K562 (cell line): ENCODE measurements around the gene C2orf69. TPM values are rescaled to one million over a fixed set of nuclear protein-coding genes. Genes with fewer than 3 reads are reported as not detected.
A peak's percentile ranks its signal among the peaks of the same experiment; 100 is the strongest.

Experiments used
- ARID3B ChIP-seq: fragments of 250-450 bp; sonication (Bioruptor Pico); IDR thresholded peaks from 2 replicates; pipeline ENCODE4 v1.4.0; 2020; ENCODE audit warnings: borderline replicate concordance
- CCAR2 ChIP-seq: fragments of 200-400 bp; formaldehyde crosslinking; IDR thresholded peaks from 2 replicates; pipeline ENCODE4 v1.6.1; 2017; ENCODE audit warnings: mild to moderate bottlenecking, low read depth, low read length
- CXXC5 ChIP-seq: fragments of 250-450 bp; sonication (Bioruptor Pico); IDR thresholded peaks from 2 replicates; pipeline ENCODE4 v1.8.0; 2022; ENCODE audit warnings: inconsistent platforms, mild to moderate bottlenecking, moderate library complexity
- HEY1 ChIP-seq: fragments of 250-450 bp; sonication (Bioruptor Pico); IDR thresholded peaks from 2 replicates; pipeline ENCODE4 v1.5.0; 2020; ENCODE audit warnings: mild to moderate bottlenecking, moderate library complexity, borderline replicate concordance
- HSF4 ChIP-seq: fragments of 250-450 bp; sonication (Bioruptor Pico); IDR thresholded peaks from 2 replicates; pipeline ENCODE4 v2.1.2; 2022; ENCODE audit warnings: mild to moderate bottlenecking, moderate library complexity, borderline replicate concordance
- KDM1A ChIP-seq, 2 experiments: fragments of 450-650 bp; IDR thresholded peaks; 2 replicates each; pipeline ENCODE4 v1.6.1; 2016; ENCODE audit warnings: mild to moderate bottlenecking in 2 of 2
- L3MBTL2 ChIP-seq: fragments of 450-650 bp; IDR thresholded peaks from 2 replicates; pipeline ENCODE4 v1.6.1; 2016; ENCODE audit warnings: mild to moderate bottlenecking, moderate library complexity
- MIER1 ChIP-seq: fragments of 450-650 bp; IDR thresholded peaks from 2 replicates; pipeline ENCODE4 v1.6.1; 2016; ENCODE audit warnings: antibody characterized with exemption, mild to moderate bottlenecking, low read depth
- NBN ChIP-seq: fragments of 450-650 bp; IDR thresholded peaks from 2 replicates; pipeline ENCODE4 v1.6.1; 2016; ENCODE audit warnings: low read depth, mild to moderate bottlenecking
- NFIC ChIP-seq: fragments of 450-650 bp; IDR thresholded peaks from 2 replicates; pipeline ENCODE4 v1.6.1; 2017; ENCODE audit warnings: mild to moderate bottlenecking, inconsistent platforms
- NUFIP1 ChIP-seq: fragments of 450-650 bp; IDR thresholded peaks from 2 replicates; pipeline ENCODE4 v1.6.1; 2018; ENCODE audit not compliant: partially characterized antibody
- PPARD ChIP-seq: fragments of 250-450 bp; sonication (Bioruptor Pico); IDR thresholded peaks from 2 replicates; pipeline ENCODE4 v1.8.0; 2022; ENCODE audit warnings: inconsistent platforms, mild to moderate bottlenecking, moderate library complexity
- RFX7 ChIP-seq: fragments of 250-450 bp; sonication (Bioruptor Pico); IDR thresholded peaks from 2 replicates; pipeline ENCODE4 v1.5.1; 2021; ENCODE audit warnings: mild to moderate bottlenecking
- RHOXF2B ChIP-seq: fragments of 250-450 bp; sonication (Bioruptor Pico); conservative IDR thresholded peaks from 2 replicates; pipeline ENCODE4 v1.5.1; 2021
- SAP30 ChIP-seq: fragments of 200-600 bp; sonication (generic); IDR thresholded peaks from 2 replicates; pipeline ENCODE4 v1.6.1; 2012; ENCODE audit warnings: borderline replicate concordance, low read depth, mild to moderate bottlenecking, moderate library complexity, low read length, control low read depth, inconsistent platforms; ENCODE audit not compliant: insufficient read depth, poor library complexity, severe bottlenecking
- SMARCA5 ChIP-seq: fragments of 450-650 bp; IDR thresholded peaks from 2 replicates; pipeline ENCODE4 v1.6.1; 2016
- SPI1 ChIP-seq: IDR thresholded peaks from 2 replicates; pipeline ENCODE4 v1.6.1; 2011; ENCODE audit warnings: low read depth, low read length, control low read depth, borderline replicate concordance
- ZNF23 ChIP-seq: fragments of 250-450 bp; sonication (Bioruptor Pico); IDR thresholded peaks from 2 replicates; pipeline ENCODE4 v1.4.0; 2020; ENCODE audit warnings: mild to moderate bottlenecking
- ZNF57 ChIP-seq: fragments of 450-650 bp; formaldehyde crosslinking; IDR thresholded peaks from 2 replicates; pipeline ENCODE4 v1.4.0; 2020; ENCODE audit warnings: mild to moderate bottlenecking, moderate library complexity
- ZNF644 ChIP-seq: fragments of 200-800 bp; sonication (Bioruptor generic); IDR thresholded peaks from 2 replicates; pipeline ENCODE4 v1.6.1; 2016; ENCODE audit warnings: low read depth, missing genetic modification characterization, missing compliant biosample characterization
- polyA plus RNA-seq, 8 experiments: library from polyadenylated mRNA; depleted of rRNA in 4 of 8; stranded (reverse) in 5 of 8; unstranded in 3 of 8; fragments of >200 nt; fragmentation: Nextera tagmentation in 2 of 8; fragmentation: Illumina TruSeq in 1 of 8; extraction: Ambion mirVana in 2 of 8; extraction: Trizol in 1 of 8; gene quantifications; 2 replicates each; pipeline versions ENCODE4 v1.2.1 to v1.2.3, GENCODE V29; 2011 to 2014; ENCODE audit warnings: inconsistent platforms in 1 of 8, missing spikeins in 1 of 8
- total RNA-seq, 7 experiments: library from RNA; depleted of rRNA in 6 of 7; stranded (reverse); fragments of >200 nt in 6 of 7; fragmentation: Illumina TruSeq in 2 of 7; extraction: Trizol in 2 of 7; gene quantifications; 2 replicates each; pipeline versions ENCODE4 v1.2.1 to v1.2.3, GENCODE V29; 2011 to 2021; ENCODE audit warnings: low replicate concordance in 1 of 7
- TF ChIP-seq, protein P1 (sequence below), 3 experiments: fragments of 200-800 bp in 1 of 3; fragments of 250-450 bp in 1 of 3; fragments of 450-650 bp in 1 of 3; sonication (Bioruptor Pico) in 1 of 3; sonication (Bioruptor generic) in 1 of 3; formaldehyde crosslinking in 1 of 3; IDR thresholded peaks; 2 replicates each; pipeline versions ENCODE4 v1.6.1 to v1.8.0; 2016 to 2022; ENCODE audit warnings: mild to moderate bottlenecking in 2 of 3, missing genetic modification characterization in 2 of 3, missing compliant biosample characterization in 1 of 3, moderate library complexity in 1 of 3
- TF ChIP-seq, protein P2 (sequence below): fragments of 450-650 bp; IDR thresholded peaks from 2 replicates; pipeline ENCODE4 v1.6.1; 2016; ENCODE audit warnings: borderline replicate concordance

Gene C2orf69
- total and polyA plus RNA-seq, 9 of the 15 experiments (the other 6 are each of a cell fraction or from before 2014, with no cell fraction given): 3.4 to 9.8 (median 5.7) TPM

GRCh38 chr2:199955339-199956061 is 44.4 kb downstream of the C2orf69 start, which contains the start of the genes MAIP1 and TYW5 (continued):
- TF ChIP-seq NUFIP1: no peak
- peak; percentile 54; the same call in 1 of the 2 replicates for TF ChIP-seq NBN
- 0 out of 2 replicates have a peak, but pooled peaks have one; percentile 24 for TF ChIP-seq SMARCA5
- no peak for TF ChIP-seq ARID3B (CRISPR knock-in tag)
- TF ChIP-seq ZNF57: no peak
- TF ChIP-seq HEY1 (CRISPR knock-in tag): no peak
- peak; percentile 45 for TF ChIP-seq NFIC
- no peak for TF ChIP-seq RHOXF2B (CRISPR knock-in tag)
- no peak; the same call in 1 of the 2 replicates for TF ChIP-seq MIER1
- no peak for TF ChIP-seq RFX7 (CRISPR knock-in tag)
- TF ChIP-seq PPARD (CRISPR knock-in tag): no peak
- TF ChIP-seq L3MBTL2: peak; percentile 56; the same call in 1 of the 2 replicates
- TF ChIP-seq, protein P1, sequence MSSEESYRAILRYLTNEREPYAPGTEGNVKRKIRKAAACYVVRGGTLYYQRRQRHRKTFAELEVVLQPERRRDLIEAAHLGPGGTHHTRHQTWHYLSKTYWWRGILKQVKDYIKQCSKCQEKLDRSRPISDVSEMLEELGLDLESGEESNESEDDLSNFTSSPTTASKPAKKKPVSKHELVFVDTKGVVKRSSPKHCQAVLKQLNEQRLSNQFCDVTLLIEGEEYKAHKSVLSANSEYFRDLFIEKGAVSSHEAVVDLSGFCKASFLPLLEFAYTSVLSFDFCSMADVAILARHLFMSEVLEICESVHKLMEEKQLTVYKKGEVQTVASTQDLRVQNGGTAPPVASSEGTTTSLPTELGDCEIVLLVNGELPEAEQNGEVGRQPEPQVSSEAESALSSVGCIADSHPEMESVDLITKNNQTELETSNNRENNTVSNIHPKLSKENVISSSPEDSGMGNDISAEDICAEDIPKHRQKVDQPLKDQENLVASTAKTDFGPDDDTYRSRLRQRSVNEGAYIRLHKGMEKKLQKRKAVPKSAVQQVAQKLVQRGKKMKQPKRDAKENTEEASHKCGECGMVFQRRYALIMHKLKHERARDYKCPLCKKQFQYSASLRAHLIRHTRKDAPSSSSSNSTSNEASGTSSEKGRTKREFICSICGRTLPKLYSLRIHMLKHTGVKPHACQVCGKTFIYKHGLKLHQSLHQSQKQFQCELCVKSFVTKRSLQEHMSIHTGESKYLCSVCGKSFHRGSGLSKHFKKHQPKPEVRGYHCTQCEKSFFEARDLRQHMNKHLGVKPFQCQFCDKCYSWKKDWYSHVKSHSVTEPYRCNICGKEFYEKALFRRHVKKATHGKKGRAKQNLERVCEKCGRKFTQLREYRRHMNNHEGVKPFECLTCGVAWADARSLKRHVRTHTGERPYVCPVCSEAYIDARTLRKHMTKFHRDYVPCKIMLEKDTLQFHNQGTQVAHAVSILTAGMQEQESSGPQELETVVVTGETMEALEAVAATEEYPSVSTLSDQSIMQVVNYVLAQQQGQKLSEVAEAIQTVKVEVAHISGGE (CRISPR knock-in tag; IDR thresholded peaks at IDR 0.05): peak; percentile 98 to 99 (median 99)
- no peak for TF ChIP-seq ZNF644 (tag)
- no peak for TF ChIP-seq SPI1
- no peak for TF ChIP-seq CCAR2
- no peak for TF ChIP-seq HSF4 (CRISPR knock-in tag)
- TF ChIP-seq, protein P2, sequence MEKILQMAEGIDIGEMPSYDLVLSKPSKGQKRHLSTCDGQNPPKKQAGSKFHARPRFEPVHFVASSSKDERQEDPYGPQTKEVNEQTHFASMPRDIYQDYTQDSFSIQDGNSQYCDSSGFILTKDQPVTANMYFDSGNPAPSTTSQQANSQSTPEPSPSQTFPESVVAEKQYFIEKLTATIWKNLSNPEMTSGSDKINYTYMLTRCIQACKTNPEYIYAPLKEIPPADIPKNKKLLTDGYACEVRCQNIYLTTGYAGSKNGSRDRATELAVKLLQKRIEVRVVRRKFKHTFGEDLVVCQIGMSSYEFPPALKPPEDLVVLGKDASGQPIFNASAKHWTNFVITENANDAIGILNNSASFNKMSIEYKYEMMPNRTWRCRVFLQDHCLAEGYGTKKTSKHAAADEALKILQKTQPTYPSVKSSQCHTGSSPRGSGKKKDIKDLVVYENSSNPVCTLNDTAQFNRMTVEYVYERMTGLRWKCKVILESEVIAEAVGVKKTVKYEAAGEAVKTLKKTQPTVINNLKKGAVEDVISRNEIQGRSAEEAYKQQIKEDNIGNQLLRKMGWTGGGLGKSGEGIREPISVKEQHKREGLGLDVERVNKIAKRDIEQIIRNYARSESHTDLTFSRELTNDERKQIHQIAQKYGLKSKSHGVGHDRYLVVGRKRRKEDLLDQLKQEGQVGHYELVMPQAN: 0 out of 2 replicates have a peak, but pooled peaks have one; percentile 28
- TF ChIP-seq KDM1A (IDR thresholded peaks at IDR 0.05): no peak
- no peak for TF ChIP-seq ZNF23 (CRISPR knock-in tag)
- peak; percentile 79 for TF ChIP-seq CXXC5
- peak; percentile 42 for TF ChIP-seq SAP30
